Measurements from ENCODE around the gene ULBP2. TPM values are rescaled to one million over a fixed set of nuclear protein-coding genes. Genes with fewer than 3 reads are reported as not detected.
"Not testable (repeated sequence)": the region's sequence is repeated elsewhere in the genome, so short reads cannot be mapped to it uniquely, and the experiment has no call there.

The ULBP2 gene
- total RNA-seq, 2 donors from 2014 or later = 0.32 to 0.40 TPM

GRCh38 chr6:149921361-149921760, 20.5 kb upstream of the ULBP2 start:
- Histone ChIP-seq H3K4me1 (replicated peaks) (no peaks in the 10 kb centered on the region), H3K27me3 (replicated peaks; ENCODE audit: insufficient read depth) (no peaks in the 10 kb centered on the region), H3K9me3 (no peaks in the 10 kb centered on the region), H3K4me3 (no peak overlapping the region), H3K27ac (no peak overlapping the region), H3K36me3 (no peaks in the 10 kb centered on the region)
- no peak for DNase-seq (ENCODE audit: low spot score)
- intact Hi-C loops (cut with DNase I) = loop anchor here (10.0 kb wide), 2 partner anchors 197 to 357 kb away; partner anchors contain the start of gene GINM1
- 77% methylated on average over 6 of the region's 6 CpGs for WGBS
- TF ChIP-seq POLR2A (IDR thresholded peaks at IDR 0.05) = no peak
- TF ChIP-seq POLR2AphosphoS5 (IDR thresholded peaks at IDR 0.05) = no peak
- no peak for TF ChIP-seq CTCF (IDR thresholded peaks at IDR 0.05)

GRCh38 chr6:149922091-149922490, 19.7 kb upstream of the ULBP2 start:
- not testable (repeated sequence) for H3K4me3 ChIP-seq; H3K36me3 ChIP-seq; H3K27ac ChIP-seq; H3K27me3 ChIP-seq (replicated peaks; ENCODE audit: insufficient read depth); H3K4me1 ChIP-seq (replicated peaks); H3K9me3 ChIP-seq; DNase-seq (ENCODE audit: low spot score)
- intact Hi-C loops (cut with DNase I) = loop anchor here (10.0 kb wide), 2 partner anchors 197 to 357 kb away; partner anchors contain the start of gene GINM1
- WGBS = 48% methylated on average over 5 of the region's 5 CpGs

GRCh38 chr6:149922642-149923326, 19.0 kb upstream of the ULBP2 start, which contains the start of gene RAET1G:
TSS of gene RAET1G (minus strand) at chr6:149923121. CDS start at chr6:149923010, 111 bp downstream.
- WGBS = under 1% methylated on average over 34 of the region's 40 CpGs
- no peak within 1 kb of the TSS for H3K27ac ChIP-seq
- H3K4me1 ChIP-seq (replicated peaks) = no peaks in the 10 kb centered on the region
- peak in 1 of 4 experiments; percentile 4 for TF ChIP-seq CTCF (IDR thresholded peaks at IDR 0.05)
- peak; percentile 83 for TF ChIP-seq POLR2A (IDR thresholded peaks at IDR 0.05)
- TF ChIP-seq POLR2AphosphoS5 (IDR thresholded peaks at IDR 0.05) = peak; percentile 86
- H3K4me3 ChIP-seq = peak within 1 kb of the TSS; percentile 30 to 46
- no peaks in the 10 kb centered on the region for H3K36me3 ChIP-seq
- H3K27me3 ChIP-seq (replicated peaks; ENCODE audit: insufficient read depth) = no peaks in the 10 kb centered on the region
- intact Hi-C loops (cut with DNase I) = loop anchor here (10.0 kb wide), 2 partner anchors 198 to 358 kb away; partner anchors contain the start of gene GINM1
- DNase-seq (ENCODE audit: low spot score) = peak; percentile 90
- no peaks in the 10 kb centered on the region for H3K9me3 ChIP-seq

- intact Hi-C loops (cut with DNase I) = loop anchor here (10.0 kb wide), 2 partner anchors 199 to 359 kb away; partner anchors contain the start of gene GINM1
- Histone ChIP-seq H3K36me3 (no peaks in the 10 kb centered on the region), H3K4me1 (replicated peaks) (no peaks in the 10 kb centered on the region), H3K27ac (no peak overlapping the region), H3K27me3 (replicated peaks; ENCODE audit: insufficient read depth) (no peaks in the 10 kb centered on the region), H3K9me3 (no peaks in the 10 kb centered on the region), H3K4me3 (peak overlapping the region; percentile 30 to 46)
- 27% methylated on average over 33 of the region's 33 CpGs for WGBS
- DNase-seq (ENCODE audit: low spot score) = no peak
- TF ChIP-seq POLR2AphosphoS5 (IDR thresholded peaks at IDR 0.05) (no peak), POLR2A (IDR thresholded peaks at IDR 0.05) (no peak), CTCF (IDR thresholded peaks at IDR 0.05) (peak in 1 of 4 experiments; percentile 3)
Observed at GRCh38 chr6:149923327-149923986, 18.4 kb upstream of the ULBP2 start.

- intact Hi-C loops (cut with DNase I) = loop anchor here (10.0 kb wide), 2 partner anchors 200 to 360 kb away; partner anchors contain the start of gene GINM1
- Histone ChIP-seq H3K9me3 (no peaks in the 10 kb centered on the region), H3K27ac (no peak overlapping the region), H3K27me3 (replicated peaks; ENCODE audit: insufficient read depth) (no peaks in the 10 kb centered on the region), H3K4me1 (replicated peaks) (no peaks in the 10 kb centered on the region), H3K4me3 (no peak overlapping the region), H3K36me3 (no peaks in the 10 kb centered on the region)
- DNase-seq (ENCODE audit: low spot score) = no peak
- 81% methylated on average over 6 of the region's 9 CpGs for WGBS
- TF ChIP-seq POLR2AphosphoS5 (IDR thresholded peaks at IDR 0.05) (no peak), CTCF (IDR thresholded peaks at IDR 0.05) (no peak), POLR2A (IDR thresholded peaks at IDR 0.05) (no peak)
Observed at GRCh38 chr6:149924206-149924932, 17.4 kb upstream of the ULBP2 start.
